ENCODE measurements around the gene KCNIP3. TPM values are rescaled to one million over a fixed set of nuclear protein-coding genes. Genes with fewer than 3 reads are reported as not detected.
A peak's percentile ranks its signal among the peaks of the same experiment; 100 is the strongest.
"Not testable (repeated sequence)": the region's sequence is repeated elsewhere in the genome, so short reads cannot be mapped to it uniquely, and the experiment has no call there.

The KCNIP3 gene
- total RNA-seq, 1 donor from 2014 or later: 3.0 TPM

DNA sequence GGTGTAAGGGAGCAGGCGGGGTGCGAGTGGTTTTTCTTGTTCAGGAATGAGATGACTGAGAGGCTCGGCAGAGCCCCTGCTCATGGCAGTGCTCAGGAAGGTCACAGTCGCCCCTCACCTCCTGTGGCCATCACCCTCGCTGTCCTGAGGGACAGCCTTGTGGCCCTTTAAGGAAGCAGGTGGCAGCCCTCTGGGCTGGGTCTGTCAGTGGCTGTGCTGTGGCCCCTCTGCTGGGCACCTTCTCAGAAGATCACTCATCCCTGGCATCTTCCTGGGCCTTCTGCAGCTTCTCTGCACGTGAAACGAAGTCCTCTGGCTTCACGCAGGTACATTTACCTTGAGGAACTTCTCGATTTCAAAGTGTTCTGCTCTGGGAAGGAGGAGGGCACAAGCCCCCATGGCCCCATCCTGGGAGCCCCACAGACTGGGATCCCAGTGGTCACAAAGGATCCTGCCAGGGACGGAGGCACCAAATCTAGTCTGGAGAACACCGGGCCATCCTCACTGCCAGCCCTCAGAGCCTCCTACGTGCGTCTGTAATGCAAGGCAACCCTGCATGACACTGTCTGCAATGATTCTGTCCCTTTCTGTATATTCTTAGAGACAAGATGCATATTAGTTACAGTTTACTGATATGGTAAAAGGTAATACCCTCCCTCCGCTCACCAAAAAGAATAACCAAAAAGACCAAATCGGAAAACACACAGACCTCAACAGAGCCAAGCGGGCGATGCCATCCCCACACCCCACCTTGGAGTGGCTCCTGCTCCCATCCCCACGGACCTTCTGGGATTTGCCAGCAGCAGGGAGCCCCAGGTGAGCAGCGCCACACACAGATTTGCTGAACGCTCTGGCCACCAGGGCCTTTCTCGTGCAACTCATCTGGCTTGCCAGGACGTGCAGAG, 79.4 kb downstream of the KCNIP3 start:
- TF ChIP-seq, protein P1, sequence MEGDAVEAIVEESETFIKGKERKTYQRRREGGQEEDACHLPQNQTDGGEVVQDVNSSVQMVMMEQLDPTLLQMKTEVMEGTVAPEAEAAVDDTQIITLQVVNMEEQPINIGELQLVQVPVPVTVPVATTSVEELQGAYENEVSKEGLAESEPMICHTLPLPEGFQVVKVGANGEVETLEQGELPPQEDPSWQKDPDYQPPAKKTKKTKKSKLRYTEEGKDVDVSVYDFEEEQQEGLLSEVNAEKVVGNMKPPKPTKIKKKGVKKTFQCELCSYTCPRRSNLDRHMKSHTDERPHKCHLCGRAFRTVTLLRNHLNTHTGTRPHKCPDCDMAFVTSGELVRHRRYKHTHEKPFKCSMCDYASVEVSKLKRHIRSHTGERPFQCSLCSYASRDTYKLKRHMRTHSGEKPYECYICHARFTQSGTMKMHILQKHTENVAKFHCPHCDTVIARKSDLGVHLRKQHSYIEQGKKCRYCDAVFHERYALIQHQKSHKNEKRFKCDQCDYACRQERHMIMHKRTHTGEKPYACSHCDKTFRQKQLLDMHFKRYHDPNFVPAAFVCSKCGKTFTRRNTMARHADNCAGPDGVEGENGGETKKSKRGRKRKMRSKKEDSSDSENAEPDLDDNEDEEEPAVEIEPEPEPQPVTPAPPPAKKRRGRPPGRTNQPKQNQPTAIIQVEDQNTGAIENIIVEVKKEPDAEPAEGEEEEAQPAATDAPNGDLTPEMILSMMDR (IDR thresholded peaks at IDR 0.05): no peak
- no peak for ATAC-seq

DNA sequence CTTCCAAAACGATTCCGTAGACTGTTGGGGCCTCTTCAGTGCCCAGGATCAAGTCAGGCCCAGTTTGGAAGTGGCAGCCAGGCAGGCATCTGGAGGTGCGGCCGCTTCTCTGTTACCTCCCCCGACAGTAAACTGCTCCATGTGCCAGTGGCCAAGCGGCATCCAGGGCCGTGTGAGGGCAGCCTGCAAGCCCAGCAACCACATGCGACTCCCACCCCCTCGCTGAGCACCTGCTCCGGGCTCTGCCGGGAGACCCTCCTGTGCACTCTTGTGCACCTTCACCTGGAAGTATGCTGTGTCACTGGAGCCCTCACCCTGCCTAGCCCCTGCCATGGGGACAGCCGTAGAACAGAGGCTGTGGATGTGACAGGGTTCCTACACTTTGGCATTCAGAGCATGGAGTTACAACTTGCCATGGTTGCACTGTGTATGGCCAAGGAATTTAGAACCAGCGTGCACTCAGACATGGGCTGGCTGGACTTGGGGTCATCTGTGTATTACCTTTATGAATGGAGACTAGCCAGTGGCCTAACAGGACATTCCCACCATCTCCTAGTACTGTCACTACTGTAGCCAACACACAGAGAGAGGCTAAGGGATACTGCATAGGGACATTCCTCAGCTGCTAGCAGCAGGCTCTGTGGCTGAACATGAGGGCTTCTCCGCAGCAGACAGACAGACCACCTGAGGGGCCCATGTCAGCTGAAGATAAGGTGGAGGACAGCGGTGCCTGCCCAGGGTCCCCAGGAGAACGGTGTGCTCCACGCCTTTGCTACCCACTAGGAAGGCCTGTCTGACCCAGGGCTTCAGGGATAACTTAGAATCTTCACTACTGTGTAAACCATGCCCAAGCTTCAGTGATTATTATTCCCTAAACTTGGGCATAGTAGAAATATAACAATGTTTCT, 80.3 kb downstream of the KCNIP3 start:
- H3K27ac ChIP-seq: no peak overlapping the region
- H3K36me3 ChIP-seq: no peaks in the 10 kb centered on the region
- no peak for ATAC-seq
- no peaks in the 10 kb centered on the region for H3K27me3 ChIP-seq
- no peaks in the 10 kb centered on the region for H3K4me1 ChIP-seq
- intact Hi-C loops (cut with DNase I): no loop called here
- TF ChIP-seq, protein P1 (IDR thresholded peaks at IDR 0.05): no peak
- H3K4me3 ChIP-seq: no peak overlapping the region
- DNase-seq: peak; percentile 51
- no peaks in the 10 kb centered on the region for H3K9me3 ChIP-seq

More for the DNA sequence above, 79.4 kb downstream of the KCNIP3 start:
- H3K36me3 ChIP-seq: no peaks in the 10 kb centered on the region
- H3K27me3 ChIP-seq: no peaks in the 10 kb centered on the region
- no peak overlapping the region for H3K4me3 ChIP-seq
- H3K4me1 ChIP-seq: no peaks in the 10 kb centered on the region
- DNase-seq: peak; percentile 51
- no peaks in the 10 kb centered on the region for H3K9me3 ChIP-seq
- H3K27ac ChIP-seq: no peak overlapping the region
- intact Hi-C loops (cut with DNase I): no loop called here

DNA sequence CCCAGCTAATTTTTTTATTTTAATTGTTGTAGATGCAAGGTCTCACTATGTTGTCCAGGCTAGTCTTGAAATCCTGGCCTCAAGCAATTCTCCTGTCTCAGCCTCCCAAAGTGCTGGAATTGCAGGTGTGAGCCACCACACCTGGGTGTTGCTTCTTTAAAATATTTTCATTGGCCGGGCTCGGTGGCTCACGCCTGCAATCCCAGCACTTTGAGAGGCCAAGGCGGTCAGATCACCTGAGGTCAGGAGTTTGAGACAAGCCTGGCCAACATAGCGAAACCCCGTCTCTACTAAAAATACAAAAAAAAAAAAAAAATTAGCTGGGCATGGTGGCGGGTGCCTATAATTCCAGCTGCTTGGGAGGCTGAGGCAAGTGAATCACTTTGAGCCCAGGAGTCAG, 81.1 kb downstream of the KCNIP3 start:
- ATAC-seq; H3K27me3 ChIP-seq; H3K27ac ChIP-seq; H3K4me1 ChIP-seq; H3K9me3 ChIP-seq; DNase-seq; H3K36me3 ChIP-seq; intact Hi-C loops (cut with DNase I); H3K4me3 ChIP-seq: not testable (repeated sequence)

DNA sequence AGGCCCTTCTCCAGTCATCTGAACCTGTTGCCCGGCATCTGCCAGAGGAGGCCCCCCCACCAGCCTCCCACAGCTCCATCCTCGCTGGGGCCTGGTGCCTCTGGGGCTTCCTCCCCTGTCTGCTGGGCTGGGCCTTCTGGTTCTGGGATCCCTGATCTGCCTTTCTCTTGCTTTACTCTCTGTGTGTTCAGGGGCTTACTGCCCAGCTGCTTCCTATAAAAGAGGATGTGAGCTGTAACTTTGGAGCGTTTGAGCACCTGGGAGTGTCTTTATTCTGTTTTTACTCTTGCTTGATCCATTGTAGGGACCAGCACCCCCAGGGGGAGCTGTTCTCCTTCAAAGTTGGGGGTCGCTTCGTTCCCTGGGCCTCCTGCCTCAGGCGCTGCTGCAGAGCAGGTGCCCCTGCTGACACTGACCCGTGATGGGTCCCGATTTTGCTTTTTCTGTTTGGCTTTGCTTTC, 82.3 kb downstream of the KCNIP3 start:
- H3K27ac ChIP-seq: no peak overlapping the region
- DNase-seq: peak; percentile 54

DNA sequence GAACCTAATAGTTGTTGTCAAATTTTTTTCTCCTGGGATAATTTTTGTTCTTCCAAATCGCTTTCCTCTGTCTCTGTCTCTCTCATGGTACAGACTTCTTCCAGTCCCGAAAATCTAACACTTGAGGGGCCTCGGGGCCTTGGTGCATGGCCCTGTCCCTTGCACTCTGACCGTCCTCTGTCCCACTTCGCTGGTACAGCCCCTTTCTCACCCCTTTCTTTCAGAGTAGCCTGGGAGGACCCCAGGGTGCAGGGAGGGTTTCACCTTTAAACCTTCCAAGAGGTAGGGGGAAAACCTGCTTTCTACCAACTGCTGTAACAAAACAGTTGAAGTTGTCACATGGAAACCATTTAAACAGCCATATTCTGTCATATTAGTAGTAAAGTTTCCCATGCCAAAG, 83.1 kb downstream of the KCNIP3 start:
- ATAC-seq (no peak), DNase-seq (peak; percentile 35)
- Histone ChIP-seq H3K4me1 (no peaks in the 10 kb centered on the region), H3K27me3 (no peaks in the 10 kb centered on the region), H3K9me3 (no peaks in the 10 kb centered on the region), H3K36me3 (no peaks in the 10 kb centered on the region), H3K27ac (no peak overlapping the region), H3K4me3 (no peak overlapping the region)
- TF ChIP-seq, protein P1 (IDR thresholded peaks at IDR 0.05): no peak
- intact Hi-C loops (cut with DNase I): no loop called here

More for the DNA sequence above, 82.3 kb downstream of the KCNIP3 start:
- Histone ChIP-seq H3K4me3 (no peak overlapping the region), H3K4me1 (no peaks in the 10 kb centered on the region), H3K9me3 (no peaks in the 10 kb centered on the region), H3K36me3 (no peaks in the 10 kb centered on the region), H3K27me3 (no peaks in the 10 kb centered on the region)
- TF ChIP-seq, protein P1 (IDR thresholded peaks at IDR 0.05): peak; percentile 10
- ATAC-seq: no peak
- intact Hi-C loops (cut with DNase I): no loop called here
